ENCODE results near the gene PRKAG2.
A peak's percentile ranks its signal among the peaks of the same experiment; 100 is the strongest.

The PRKAG2 gene

DNA sequence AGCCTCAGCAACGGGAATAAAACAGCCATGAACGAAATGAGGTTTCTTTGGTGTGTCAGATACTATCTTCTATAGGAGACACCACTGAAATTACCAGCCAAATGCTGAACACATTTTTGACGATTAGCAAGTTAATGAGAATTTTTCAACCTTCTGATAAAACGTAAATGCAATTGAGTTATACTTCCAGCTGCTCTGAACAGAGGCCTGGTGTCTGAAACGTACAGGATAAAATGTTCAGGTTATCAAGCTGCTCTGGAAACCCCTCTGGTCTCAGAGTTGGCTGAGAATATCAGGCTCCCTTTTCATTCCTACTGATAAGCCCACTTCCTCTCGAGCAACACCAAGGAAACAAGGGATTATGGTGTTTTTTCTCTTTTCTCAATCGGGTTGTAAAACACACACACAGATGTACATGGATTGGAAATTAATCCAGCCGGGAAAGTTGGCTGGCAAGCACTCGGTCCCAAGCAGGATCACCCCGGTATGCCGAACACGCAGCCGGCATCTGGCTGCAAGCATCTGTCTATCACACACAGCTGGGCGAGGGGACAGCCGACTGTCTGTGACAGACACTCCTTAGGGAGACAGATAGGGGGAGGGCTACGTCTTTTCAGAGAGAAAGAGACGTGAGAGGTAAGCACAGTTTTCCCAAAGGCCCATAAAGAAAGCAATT, 171.8 kb downstream of the PRKAG2 start:
- DNase-seq, result no peak

DNA sequence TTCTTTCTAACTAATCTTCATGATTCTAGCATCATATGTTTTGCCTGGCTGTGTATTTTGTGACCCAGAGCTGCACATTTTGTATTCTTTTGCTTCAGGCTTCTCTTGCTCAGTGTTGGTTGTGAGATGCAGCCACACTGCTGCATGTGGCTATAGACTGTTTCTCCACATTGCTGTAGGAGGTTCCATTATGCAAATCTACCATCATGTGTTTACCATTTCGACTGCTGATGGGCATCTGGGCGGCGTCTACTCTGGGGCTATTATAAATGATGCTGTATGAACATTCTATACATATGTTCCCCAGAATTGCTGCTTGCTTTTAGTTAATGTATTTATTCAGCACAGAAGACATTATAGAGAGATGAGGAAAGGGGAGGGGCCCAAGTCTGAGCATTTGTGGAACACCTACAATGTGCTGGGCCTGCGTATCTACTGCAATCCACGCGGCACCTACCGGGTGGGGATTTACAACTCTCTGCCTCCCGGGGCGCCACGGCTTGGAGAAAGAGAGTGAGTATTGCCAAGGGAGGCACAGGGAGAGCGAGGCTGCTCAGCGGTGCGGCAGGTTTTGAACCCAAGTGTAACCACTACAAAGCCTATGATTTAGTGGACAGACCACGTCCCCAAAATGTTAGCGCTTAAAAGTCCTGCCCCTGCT, 172.5 kb downstream of the PRKAG2 start:
- DNase-seq, result no peak

DNA sequence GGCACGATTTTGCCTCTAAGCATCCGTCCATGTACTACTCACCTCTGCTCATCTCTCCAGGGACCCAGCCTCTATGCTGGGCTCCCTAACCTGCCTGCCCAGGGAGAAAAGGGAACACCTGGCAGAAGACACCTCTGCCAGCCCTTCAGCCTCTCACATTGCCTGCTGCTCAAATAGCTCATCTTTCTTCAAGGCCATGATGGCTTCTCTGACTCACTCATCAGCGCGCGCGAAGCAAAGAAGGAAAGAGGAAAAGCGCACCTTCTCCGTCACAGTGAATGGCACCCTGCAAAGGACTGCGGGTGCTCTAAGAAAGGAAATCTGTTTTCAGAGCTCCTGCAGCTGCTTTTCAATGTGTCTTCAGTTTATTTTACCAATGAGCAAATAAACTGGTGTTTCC, 174.0 kb downstream of the PRKAG2 start:
- no peak for DNase-seq

DNA sequence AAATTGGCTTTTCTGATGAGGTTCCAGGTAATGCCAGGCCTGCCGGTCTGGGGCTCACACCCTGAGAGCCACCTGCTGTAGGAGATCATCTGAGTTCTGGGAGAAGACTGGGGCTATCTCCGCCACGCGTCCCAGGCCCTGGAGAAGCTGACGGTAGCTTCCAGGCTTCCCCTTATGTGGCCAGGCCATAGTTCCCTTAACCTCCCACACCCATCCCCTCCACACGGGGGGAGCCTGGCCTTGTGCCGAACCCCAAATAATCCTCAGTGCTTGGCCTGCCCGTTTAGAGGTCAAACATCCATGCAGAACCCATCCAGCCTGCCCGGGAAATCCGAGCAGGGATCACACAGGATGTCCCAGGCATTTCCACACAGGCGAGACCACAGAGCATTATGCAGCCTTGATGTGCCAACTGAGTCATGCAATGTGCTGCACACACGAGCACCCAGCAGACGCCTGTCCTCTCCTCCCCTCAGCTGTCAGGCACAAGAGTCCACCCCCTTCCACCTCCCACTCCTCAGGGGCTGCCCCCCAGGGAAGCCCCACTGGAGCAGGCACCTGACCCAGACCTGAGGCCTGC, 176.2 kb downstream of the PRKAG2 start:
- no peak for DNase-seq

DNA sequence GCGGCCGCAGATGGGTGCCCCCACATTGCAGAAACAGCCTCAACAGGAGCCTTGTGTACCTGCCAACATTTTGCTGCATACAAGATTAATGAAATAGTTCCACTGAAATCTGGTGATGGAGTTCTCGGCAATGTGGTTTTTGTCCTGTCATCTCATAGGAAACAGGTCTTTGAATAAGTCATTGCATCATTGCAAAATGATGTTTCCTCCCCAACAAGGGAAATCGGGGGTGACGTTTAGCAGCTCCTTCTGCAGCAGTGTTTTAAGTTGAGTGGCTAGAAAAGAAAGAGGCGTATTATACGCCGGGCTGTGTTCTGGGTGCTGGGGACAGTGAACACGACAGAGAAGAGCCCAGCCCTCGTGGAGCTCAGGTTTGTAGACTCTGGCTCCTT, 177.0 kb downstream of the PRKAG2 start:
- DNase-seq, result no peak

DNA sequence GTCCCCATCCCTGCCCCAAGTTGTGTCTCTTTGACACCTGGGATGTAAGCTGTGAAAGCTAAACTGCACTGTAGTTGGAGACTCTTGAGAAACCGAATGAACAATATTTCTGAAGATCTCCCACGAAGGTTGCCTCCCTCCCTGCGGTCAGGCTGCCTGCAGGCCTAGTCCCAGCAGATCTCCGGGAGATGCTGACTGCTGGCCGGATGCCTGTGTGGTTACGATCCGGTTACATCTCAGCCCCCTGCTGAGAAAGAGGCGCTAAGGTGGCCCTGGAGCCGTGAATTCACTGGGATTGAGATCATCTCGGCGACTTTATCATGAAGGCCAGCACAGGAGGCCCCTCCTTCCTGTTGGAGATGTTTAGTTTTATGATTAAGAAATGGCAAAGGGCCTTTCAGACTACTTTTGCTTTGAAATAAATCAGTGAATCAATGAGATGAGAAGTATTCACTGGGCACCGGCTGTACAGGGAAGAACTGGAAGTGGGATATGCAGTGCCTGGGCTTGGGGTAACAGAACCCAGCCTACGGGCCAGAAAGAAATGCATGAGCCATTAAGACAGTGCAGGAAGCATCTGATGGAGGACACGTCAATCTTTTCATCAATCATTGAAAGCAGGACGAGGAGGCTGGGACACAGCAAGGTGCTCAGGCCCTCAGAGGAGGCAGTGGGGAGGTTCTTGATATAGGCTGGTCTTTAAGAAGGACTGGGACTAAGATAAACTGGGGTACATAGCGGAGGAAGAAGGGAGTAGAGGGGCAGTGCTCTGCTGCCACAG, 177.6 kb downstream of the PRKAG2 start:
- DNase-seq, result no peak

DNA sequence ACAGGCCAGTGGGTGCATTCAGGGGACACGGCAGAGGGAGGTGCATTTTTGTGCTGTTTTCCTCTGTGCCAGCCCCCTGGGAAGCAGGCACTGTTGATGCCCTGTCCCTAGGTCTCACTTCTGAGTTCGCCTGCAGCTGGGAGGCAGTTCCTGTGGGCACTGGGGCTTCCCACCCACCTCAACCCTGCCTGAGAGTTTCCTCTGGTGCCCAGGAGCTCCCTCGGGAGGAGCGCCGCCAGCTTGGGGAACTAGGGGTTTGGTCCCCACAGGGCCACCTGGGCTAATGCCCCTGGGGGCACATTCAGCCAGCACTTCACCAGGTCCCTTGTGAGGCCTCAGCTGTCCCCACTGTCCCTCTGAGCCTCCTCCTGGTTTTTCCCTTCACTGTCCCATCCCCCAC, 179.0 kb downstream of the PRKAG2 start:
- no peak for DNase-seq

DNA sequence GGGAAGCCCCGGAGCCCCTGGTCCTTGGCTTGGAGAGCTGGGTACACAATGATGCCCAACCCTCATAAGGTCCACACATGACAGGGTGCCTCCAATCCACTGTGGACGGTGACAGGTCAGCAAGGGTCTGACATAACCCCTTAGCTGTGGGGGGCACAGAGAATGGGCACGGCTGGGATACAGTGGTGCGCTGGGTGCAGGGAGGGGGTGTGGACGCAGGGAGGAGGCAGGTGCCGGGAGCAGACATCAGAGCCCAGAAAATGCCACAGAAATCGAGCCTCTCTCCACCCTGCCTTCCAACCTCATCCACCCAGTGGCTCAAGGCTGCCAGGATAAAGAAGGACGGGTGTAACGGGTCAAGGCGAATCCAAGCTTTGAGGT, 179.4 kb downstream of the PRKAG2 start:
- no peak for DNase-seq

DNA sequence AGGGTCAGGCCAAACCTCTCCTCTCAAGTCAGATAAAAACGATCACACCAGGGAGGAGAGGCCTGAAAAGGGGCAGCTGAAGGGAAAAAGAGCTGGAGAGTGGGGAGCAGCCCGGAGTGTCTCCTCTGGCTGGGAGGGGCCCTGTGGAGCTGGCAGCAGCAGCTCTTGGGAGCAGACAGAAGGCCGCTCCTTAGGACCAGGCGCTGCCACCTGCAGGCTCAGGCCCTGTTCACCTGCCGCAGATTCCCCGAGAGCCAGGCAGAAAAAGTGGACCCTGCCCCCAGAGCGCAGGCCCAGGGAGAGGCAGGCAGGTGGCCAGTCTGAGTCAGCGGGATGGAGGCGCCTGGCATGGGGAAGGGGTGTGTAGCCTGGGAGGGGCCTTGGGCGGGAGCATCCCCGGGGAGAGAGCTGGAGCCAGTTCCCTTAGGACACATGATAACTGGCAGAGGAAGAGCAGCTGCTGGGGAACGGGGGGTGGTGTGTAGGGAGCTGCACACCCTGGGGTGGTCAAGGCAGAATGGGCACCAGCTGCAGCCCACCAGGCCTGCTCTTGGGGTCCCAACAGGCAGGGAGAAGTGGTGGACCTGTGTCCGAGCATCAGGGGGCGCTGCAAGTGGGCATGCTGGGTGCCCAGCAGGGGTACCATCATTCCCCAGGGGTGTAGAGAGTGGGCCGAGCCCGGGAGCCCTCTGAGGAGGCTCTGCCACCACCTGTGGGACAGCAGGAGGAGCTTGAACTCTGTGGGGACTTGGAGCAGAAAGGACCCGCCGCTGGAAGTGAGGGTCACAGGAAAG, 180.0 kb downstream of the PRKAG2 start:
- DNase-seq, result peak; percentile 64

DNA sequence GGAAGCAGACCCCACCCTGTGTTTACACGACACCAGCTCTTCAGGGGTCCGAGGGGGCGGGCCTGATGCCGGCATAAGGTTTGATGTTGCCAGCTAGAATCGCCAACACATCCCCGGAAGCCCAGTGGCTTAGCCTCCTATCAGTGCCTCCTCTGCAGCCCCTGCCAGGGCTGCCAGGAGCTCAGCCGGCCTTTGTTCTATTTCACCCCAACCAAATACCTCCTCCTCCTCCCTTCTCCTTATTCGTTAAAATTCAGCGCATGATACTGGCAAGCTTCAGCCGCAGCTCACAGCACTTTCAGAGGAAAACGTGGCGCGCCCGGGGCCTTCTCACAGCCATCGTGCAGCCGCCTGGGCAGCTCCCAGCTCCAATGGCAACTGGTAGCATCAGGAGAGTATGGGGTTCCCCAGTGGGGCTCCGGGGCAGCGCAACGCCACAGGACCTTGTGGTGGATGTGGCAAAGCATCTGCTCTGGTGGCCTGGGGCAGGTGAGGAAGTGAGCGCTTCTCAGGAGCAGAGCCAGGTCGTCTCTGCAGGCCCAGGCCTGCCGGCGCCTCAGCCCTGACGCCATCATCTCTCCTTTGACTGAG, 180.9 kb downstream of the PRKAG2 start:
- DNase-seq, result no peak

DNA sequence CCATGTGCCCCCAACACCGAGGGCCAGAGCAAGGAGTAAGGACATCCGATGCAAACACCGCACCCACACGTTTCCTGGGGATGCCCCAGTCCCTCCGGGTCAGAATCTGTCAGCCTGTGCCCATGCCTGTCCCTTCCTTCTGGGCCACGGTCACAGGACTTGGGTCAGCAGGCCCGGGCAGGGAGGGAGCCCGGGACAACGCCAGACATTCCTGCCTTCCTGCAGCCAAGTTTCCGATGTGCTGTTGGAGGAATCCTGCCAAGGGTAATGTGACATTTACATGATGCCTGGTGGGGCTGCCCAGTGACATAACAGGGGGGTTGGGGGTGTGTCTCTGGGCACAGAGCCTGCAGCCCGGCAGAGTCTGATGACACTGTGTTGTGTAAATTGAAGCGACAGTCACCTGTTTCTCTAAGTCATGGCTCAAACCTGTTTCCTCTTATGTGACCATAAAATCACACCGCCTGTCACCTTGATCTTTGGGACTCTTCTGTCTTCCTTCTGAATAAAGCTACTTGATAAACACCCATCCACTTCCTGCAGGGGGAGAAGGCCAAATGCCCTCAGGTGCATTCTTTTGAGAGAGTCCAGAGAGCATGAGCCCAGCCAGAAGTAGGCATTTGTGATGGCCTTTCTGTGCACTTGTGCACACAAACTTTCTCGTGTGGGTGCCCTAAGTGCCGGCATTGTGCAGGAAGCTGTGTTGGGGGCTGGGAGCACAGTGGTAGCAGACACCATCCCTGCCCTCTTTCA, 181.9 kb downstream of the PRKAG2 start:
- DNase-seq, result no peak

DNA sequence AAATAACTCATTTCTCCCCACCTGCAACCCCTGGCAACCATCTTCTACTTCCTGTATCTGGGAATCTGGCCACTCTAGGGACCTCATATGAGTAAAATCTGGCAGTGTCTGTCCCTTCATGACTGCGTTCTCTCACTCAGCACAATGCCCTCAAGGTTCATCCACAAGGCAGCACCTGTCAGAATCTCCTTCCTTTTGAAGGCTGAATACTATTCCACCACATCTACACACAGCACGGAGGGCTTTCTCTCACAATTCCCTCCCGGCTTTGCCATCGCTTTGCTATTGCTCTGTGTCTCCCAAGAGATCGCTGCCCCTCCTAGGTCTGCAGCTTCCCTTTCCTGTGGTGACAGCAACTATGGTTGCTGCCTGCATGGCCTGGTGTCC, 182.5 kb downstream of the PRKAG2 start:
- no peak for DNase-seq

DNA sequence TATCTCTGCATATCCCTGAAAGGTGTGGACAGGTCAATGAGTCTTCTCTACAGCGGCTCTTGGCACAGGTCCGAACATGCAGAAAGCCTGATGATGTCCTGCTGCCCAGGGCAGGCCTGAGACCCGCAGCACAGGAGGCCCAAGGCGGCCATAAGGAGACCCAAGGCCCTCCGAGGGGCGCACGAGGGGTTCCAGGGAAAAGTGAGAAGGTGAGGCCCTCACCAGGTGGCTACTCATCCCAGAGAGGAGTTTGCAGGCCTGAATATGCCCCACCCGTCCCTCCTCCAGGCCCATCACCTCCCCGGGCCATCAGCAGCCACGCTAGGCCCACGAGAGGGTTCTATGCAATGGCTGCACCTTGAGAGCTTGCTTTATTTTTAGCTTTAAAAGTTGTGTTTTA, 183.8 kb downstream of the PRKAG2 start:
- DNase-seq, result no peak

DNA sequence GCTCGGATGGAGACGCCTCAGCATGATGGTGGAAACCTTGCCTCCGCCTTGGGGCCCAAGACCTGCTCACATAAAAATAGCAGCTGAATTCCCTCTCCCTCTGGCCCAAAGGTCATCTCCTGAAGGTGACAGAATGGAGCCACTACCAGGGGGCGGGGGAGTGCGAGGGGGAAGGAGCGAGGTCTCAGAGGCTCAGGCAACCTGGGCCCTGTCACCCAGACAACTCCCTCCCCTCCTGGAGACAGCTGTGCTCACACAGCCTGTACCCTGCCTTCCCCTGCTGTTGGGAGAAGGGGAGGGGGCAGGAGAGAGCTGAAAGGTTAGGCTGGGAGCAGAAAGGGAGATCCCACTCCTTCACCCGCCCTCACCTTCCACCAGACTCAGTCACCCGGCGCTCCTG, 184.2 kb downstream of the PRKAG2 start:
- no peak for DNase-seq

DNA sequence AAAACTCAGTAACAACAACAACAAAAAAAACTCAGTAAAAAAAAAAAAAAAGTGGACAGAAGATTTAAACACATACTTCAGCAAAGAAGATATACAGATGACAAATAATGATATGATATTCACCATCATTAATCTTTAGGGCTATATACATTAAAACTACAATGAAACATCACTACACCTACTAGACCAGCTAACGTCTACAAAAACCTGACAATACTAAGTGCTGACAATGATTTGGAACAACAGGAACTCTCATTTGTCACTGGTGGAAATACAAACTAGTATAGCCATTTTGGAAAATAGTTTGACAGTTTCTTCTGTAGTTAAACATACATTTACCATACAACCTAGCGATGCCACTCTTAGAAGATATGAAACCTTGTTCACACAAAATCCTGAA, 185.5 kb downstream of the PRKAG2 start:
- no peak for DNase-seq

DNA sequence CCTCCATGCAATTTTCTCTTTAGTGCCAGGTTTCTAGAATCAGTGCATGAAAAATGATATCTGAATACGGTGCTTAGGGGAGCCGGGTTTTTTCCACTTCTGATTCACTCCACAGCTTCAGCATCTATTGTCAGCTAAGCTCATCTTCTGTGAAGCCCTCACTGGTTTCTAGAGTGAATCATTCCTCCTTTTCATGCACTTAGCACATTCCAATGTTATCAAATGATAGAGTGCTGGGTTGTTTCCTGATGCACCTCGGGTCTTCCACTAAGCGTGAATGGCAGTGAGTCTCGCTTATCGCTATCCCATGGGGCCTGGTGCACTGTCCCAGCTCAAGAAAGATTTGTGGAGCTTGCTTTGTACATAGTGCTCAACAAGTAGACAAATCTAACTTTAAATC, 186.3 kb downstream of the PRKAG2 start:
- DNase-seq, result no peak

DNA sequence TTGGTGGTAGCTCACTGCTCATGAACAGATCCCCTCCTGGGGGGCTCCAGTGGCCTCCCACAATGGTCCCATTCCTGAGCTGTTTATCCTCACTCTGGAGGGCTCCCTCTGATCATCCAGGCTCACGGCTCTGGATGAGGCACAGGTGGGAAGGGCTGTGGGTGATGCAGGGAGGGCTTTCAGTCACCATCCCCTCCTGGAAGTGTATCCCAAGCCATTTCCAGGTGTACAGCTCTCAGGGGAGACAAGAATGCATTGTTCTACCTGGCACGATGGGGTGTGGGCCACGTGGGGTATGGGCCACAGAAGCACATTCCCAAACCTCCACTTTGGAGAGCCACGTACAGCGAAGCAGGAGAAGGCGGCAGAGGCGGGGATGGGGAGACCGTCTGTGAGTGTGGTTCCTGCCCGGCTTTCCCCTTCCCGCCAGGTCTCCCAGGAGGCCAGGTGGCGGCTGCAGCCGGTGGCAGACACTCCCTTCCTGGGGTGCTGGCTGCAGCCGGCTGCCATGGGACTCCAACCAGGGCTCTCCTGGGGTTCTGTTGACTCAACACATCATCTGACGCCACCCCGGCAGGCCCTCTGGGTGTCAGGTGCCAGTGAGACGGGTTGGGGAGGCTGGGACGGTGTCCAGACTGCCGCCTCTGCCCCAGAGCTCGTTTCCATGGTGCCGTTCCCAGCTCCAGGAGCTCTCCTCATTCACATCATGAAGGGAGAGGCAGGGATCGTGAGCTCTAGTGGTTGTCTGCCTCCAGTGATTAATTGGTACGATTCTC, 187.5 kb downstream of the PRKAG2 start:
- peak; percentile 20 for DNase-seq

DNA sequence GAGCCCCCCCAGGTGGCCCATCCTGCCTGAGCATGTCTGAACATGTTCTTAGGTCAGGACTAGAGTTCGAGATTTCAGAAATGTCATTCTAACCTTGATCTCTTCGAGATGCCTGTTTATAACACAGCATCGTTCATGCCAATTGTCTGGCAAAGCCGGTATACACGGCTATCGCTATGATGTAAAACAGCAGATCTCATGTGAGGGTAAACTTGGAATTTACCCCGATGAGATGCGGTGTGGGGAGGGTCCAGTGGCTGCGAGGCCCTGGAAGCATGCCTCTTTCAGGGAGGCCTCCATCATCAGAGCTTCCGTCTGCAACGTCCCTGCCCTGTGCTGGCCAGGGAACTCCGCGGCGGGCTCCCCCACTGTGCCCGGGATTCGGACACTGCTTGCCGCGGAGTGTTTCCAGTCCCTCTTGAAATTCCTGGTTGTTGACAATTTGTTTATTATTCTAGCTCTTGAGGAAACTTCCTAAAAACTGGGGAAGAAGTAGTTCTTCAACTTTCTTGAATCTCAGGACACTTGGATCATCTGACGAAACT, 188.6 kb downstream of the PRKAG2 start:
- DNase-seq, result no peak

DNA sequence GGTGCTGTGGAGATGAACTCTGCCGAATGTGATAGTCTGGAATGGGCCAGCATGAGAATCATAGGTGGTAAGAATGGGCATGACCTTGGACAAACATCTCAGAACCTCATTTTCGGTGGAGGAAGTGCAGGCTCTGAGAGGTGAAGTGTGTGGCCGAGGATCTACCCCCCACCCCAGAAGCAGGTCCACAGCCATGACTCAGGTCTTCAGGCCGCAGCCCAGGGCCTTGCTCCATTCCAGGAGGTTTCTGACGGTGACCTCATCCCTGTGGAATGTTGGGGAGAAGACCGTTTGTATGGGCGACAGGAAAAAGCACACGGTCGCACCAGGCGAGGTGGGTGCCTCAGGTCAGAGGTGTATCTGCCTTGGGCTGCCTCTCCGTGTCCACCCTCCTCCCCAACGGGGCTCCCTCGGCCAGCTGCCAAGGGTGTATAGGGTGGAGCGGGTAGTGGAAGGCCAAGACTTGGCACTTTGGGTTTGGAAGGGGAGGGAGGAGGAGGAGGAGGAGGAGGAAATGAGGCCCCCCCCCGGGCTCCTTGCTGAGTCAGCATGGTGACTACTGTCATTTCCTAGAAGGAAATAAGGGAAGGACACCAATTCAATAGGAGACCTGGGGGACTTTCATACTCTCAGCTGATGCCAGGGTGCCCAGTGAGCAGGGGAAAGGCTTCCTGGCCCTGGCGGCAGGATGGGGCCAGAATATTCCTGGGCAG, 189.2 kb downstream of the PRKAG2 start:
- no peak for DNase-seq

DNA sequence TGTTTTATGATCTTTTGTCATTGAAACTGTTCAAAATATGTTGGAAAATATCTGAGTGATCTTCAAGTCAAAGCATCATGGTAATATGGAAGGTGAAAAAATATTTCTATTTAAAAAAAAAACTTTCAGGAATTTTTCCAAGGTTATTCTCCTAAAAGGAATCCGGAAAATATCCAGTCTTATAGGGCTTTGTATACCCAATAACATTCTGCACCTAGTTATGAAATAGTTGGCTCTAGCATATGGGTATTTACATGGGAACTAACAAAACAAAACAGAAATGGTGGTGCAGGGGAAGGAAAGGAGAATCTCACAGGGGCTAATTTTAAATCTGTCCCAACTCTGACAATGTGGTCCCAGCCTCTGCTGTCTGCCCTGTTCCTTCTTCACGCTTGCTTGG, 190.1 kb downstream of the PRKAG2 start:
- DNase-seq, result no peak

Data from NCI-H1436 (cell line).